Testis (tissue), 2 donors: ENCODE results near the gene FBXO11.

Experiments
- POLR2A ChIP-seq: fragments of 450-650 bp; IDR thresholded peaks from one replicate; pipeline ENCODE4 v1.6.1; 2017; ENCODE audit warnings: antibody characterized with exemption, mild to moderate bottlenecking, moderate library complexity
- TF ChIP-seq, protein P1 (sequence below), 3 experiments: fragments of 450-650 bp in 2 of 3; fragments of 200-600 bp in 1 of 3; sonication (generic) in 1 of 3; IDR thresholded peaks; one replicate each; pipeline ENCODE4 v1.5.1; 2016 to 2019; ENCODE audit warnings: antibody characterized with exemption in 3 of 3, mild to moderate bottlenecking in 2 of 3, moderate library complexity in 1 of 3

- no peak for TF ChIP-seq POLR2A
- TF ChIP-seq, protein P1, sequence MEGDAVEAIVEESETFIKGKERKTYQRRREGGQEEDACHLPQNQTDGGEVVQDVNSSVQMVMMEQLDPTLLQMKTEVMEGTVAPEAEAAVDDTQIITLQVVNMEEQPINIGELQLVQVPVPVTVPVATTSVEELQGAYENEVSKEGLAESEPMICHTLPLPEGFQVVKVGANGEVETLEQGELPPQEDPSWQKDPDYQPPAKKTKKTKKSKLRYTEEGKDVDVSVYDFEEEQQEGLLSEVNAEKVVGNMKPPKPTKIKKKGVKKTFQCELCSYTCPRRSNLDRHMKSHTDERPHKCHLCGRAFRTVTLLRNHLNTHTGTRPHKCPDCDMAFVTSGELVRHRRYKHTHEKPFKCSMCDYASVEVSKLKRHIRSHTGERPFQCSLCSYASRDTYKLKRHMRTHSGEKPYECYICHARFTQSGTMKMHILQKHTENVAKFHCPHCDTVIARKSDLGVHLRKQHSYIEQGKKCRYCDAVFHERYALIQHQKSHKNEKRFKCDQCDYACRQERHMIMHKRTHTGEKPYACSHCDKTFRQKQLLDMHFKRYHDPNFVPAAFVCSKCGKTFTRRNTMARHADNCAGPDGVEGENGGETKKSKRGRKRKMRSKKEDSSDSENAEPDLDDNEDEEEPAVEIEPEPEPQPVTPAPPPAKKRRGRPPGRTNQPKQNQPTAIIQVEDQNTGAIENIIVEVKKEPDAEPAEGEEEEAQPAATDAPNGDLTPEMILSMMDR (IDR thresholded peaks at IDR 0.05): no peak
These were observed 28.8 kb upstream of the FBXO11 start for GRCh38 chr2:47935071-47935470.
